IPS DF 19.7 (cell line): ENCODE results near the gene NELL1.
A peak's percentile ranks its signal among the peaks of the same experiment; 100 is the strongest.
"Not testable (repeated sequence)": the region's sequence is repeated elsewhere in the genome, so short reads cannot be mapped to it uniquely, and the experiment has no call there.

Experiments used
- DNase-seq: peaks from one replicate; pipeline ENCODE4 v3.0.0-alpha.2; 2013; ENCODE audit warnings: low read depth, low spot score

NELL1 gene

GRCh38 chr11:21190181-21190580 is 520.8 kb downstream of the NELL1 start:
- DNase-seq: no peak

- no peak for DNase-seq
Observed at GRCh38 chr11:21195995-21196394, 526.6 kb downstream of the NELL1 start.

- DNase-seq: no peak
Observed at GRCh38 chr11:21198498-21198897, 529.1 kb downstream of the NELL1 start.

- no peak for DNase-seq
Observed at GRCh38 chr11:21205205-21205604, 535.8 kb downstream of the NELL1 start.

GRCh38 chr11:21225860-21226259 is 556.5 kb downstream of the NELL1 start:
- no peak for DNase-seq

- no peak for DNase-seq
Observed at GRCh38 chr11:21229224-21229623, 559.8 kb downstream of the NELL1 start.

GRCh38 chr11:21250196-21250595 is 580.8 kb downstream of the NELL1 start:
- DNase-seq: no peak

GRCh38 chr11:21254055-21254454 is 584.7 kb downstream of the NELL1 start:
- no peak for DNase-seq

GRCh38 chr11:21254790-21255189 is 585.4 kb downstream of the NELL1 start:
- no peak for DNase-seq

- no peak for DNase-seq
Observed at GRCh38 chr11:21257461-21257860, 588.1 kb downstream of the NELL1 start.

- no peak for DNase-seq
Observed at GRCh38 chr11:21258414-21258813, 589.0 kb downstream of the NELL1 start.

GRCh38 chr11:21260101-21260500 is 590.7 kb downstream of the NELL1 start:
- DNase-seq: no peak

GRCh38 chr11:21262992-21263391 is 593.6 kb downstream of the NELL1 start:
- no peak for DNase-seq

GRCh38 chr11:21264125-21264524 is 594.7 kb downstream of the NELL1 start:
- DNase-seq: no peak

GRCh38 chr11:21268036-21268435 is 598.6 kb downstream of the NELL1 start:
- DNase-seq: no peak

- not testable (repeated sequence) for DNase-seq
Observed at GRCh38 chr11:21272139-21272538, 602.8 kb downstream of the NELL1 start.

GRCh38 chr11:21278840-21279239 is 609.5 kb downstream of the NELL1 start:
- DNase-seq: no peak

GRCh38 chr11:21285104-21285503 is 615.7 kb downstream of the NELL1 start:
- DNase-seq: no peak

- DNase-seq: no peak
Observed at GRCh38 chr11:21289686-21290085, 620.3 kb downstream of the NELL1 start.

GRCh38 chr11:21295508-21295907 is 626.1 kb downstream of the NELL1 start:
- peak; percentile 9 for DNase-seq

GRCh38 chr11:21301981-21302380 is 632.6 kb downstream of the NELL1 start:
- DNase-seq: no peak

GRCh38 chr11:21306739-21307358 is 637.5 kb downstream of the NELL1 start:
- DNase-seq: no peak

GRCh38 chr11:21307874-21308273 is 638.5 kb downstream of the NELL1 start:
- no peak for DNase-seq

GRCh38 chr11:21316591-21316990 is 647.2 kb downstream of the NELL1 start:
- DNase-seq: no peak
